Mucosa of descending colon (tissue), 3 donors: ENCODE measurements around the gene MCAM. TPM values are rescaled to one million over a fixed set of nuclear protein-coding genes. Genes with fewer than 3 reads are reported as not detected.
A peak's percentile ranks its signal among the peaks of the same experiment; 100 is the strongest.

ENCODE experiments used
- ATAC-seq: fragments of 200-7000 bp; cut with Tn5 transposase; one replicate; pipeline ENCODE4 v1.9.1; 2020; ENCODE audit warnings: mild to moderate bottlenecking, moderate library complexity
- DNase-seq, 3 donors: peaks; one replicate each; pipeline ENCODE4 v3.0.0-alpha.2; 2020
- H3K36me3 ChIP-seq: fragments of 200-600 bp; one replicate; pipeline ENCODE4 v1.8.0; 2021; ENCODE audit warnings: low read depth, mild to moderate bottlenecking
- H3K4me1 ChIP-seq: fragments of 200-600 bp; one replicate; pipeline ENCODE4 v1.8.0; 2021; ENCODE audit warnings: low read depth, mild to moderate bottlenecking
- H3K4me3 ChIP-seq: fragments of 200-600 bp; one replicate; pipeline ENCODE4 v1.8.0; 2021; ENCODE audit warnings: mild to moderate bottlenecking
- H3K9me3 ChIP-seq: fragments of 200-600 bp; one replicate; pipeline ENCODE4 v1.8.0; 2021; ENCODE audit warnings: mild to moderate bottlenecking
- intact Hi-C, 2 donors: fragments of 100-400 bp; cut with DNase I in 1 of 2; cut with micrococcal nuclease in 1 of 2; formaldehyde crosslinking; loops; one replicate each; pipeline versions ENCODE4 v1.11.0 to v1.11.1; 2022; cut with DNase I, micrococcal nuclease
- total RNA-seq, 3 donors: library from RNA; stranded (reverse); fragmentation: NEBNext Ultra II Directional in 2 of 3; extraction: Animal tissue kit (Norgen Biotek cat#: 25700) in 2 of 3; gene quantifications; one replicate each; pipeline versions ENCODE4 v1.2.1 to v1.2.4, GENCODE V29; 2021 to 2023
- TF ChIP-seq, protein P1 (sequence below): fragments of 200-600 bp; IDR thresholded peaks from one replicate; pipeline ENCODE4 v1.8.0; 2022; ENCODE audit warnings: antibody characterized with exemption, mild to moderate bottlenecking
- donor health status: DM: no; HTN: no; CAD: no; lungs with moderate emphysema.
- donor health status: DM: no; HTN: no; CAD: no.
- donor health status: DM: no; HTN: yes; CAD: no.

MCAM gene
- total RNA-seq, 3 donors from 2014 or later = 9.7 to 186 (median 32.5) TPM

DNA sequence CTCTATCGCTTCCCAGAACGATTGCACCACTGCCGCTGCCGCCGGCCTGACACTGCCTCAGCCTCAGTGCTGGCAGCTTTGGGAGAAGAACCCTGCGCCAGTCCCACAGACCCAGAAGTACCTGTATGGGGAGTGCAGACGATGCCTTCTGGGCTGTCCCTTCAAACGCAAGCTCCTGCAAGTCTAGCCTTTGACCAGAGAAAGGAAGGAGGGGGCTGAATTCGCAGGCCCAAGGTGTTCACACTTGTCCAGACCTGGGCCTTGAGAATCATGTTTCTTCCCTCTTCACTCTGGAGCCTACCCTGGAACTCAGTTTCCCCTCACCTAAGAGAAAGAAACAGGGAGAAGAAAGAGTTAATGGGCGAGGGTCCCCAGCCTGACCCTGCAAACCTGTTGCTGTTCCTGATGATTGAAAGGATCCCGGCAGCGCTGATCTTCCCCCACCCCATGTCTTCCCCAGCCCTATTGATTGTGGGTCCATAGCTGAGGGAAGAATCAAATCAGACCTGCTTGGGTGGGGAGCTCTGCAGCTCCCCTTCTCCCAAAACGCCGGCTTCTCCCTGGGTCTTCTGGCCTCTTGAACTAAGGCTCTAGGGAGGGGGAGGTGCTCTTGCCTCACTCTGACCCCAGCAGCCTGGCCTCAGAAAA, 786 bp upstream of the MCAM start:
- intact Hi-C loops = no loop called here
- TF ChIP-seq, protein P1, sequence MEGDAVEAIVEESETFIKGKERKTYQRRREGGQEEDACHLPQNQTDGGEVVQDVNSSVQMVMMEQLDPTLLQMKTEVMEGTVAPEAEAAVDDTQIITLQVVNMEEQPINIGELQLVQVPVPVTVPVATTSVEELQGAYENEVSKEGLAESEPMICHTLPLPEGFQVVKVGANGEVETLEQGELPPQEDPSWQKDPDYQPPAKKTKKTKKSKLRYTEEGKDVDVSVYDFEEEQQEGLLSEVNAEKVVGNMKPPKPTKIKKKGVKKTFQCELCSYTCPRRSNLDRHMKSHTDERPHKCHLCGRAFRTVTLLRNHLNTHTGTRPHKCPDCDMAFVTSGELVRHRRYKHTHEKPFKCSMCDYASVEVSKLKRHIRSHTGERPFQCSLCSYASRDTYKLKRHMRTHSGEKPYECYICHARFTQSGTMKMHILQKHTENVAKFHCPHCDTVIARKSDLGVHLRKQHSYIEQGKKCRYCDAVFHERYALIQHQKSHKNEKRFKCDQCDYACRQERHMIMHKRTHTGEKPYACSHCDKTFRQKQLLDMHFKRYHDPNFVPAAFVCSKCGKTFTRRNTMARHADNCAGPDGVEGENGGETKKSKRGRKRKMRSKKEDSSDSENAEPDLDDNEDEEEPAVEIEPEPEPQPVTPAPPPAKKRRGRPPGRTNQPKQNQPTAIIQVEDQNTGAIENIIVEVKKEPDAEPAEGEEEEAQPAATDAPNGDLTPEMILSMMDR = no peak
- Histone ChIP-seq H3K4me3 (no peak overlapping the region), H3K9me3 (no peaks in the 10 kb centered on the region), H3K36me3 (no peaks in the 10 kb centered on the region), H3K4me1 (peaks cover 39% of the 10 kb centered on the region)
- no peak for DNase-seq
- no peak for ATAC-seq

DNA sequence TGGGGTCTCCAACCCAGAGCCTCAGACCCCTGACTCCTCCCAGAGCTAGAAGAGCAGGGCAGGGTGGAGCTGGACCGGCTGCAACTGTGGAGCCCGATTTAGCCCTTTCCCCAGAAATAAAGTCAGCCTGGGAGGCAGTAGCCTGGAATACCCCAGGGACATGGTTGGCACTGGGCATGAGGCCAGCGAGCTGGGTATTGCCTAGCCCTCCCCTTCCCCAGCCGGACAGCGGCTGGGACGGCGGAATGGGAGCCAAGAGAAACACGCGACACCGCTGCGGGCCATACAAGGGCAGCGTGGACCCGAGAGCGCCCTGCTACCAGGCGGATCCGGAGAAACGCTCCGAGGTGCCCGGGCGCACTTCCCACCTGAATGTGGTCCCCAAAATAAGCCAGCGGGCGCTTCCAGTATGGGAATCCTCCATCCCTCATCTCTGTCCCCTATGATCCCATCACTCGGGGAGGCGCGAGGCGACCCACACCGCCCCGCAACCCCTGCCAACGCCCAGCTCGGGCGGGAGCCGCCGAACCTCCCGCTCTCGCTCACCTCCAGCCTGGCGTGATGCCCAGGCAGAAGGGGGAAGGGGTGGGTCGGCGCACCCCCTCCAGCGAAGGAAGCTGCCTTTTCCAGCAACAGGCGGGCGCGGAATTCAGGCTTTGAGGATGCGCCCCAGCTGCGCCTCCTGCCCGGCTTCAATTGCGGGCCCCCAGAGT, 758 bp downstream of the MCAM start:
- Histone ChIP-seq H3K4me1 (peaks cover 33% of the 10 kb centered on the region), H3K36me3 (no peaks in the 10 kb centered on the region), H3K9me3 (no peaks in the 10 kb centered on the region), H3K4me3 (peak overlapping the region; percentile 17)
- TF ChIP-seq, protein P1 = no peak
- intact Hi-C loops = no loop called here
- DNase-seq (peak in 1 of 3 donors; percentile 46), ATAC-seq (peak; percentile 1)

DNA sequence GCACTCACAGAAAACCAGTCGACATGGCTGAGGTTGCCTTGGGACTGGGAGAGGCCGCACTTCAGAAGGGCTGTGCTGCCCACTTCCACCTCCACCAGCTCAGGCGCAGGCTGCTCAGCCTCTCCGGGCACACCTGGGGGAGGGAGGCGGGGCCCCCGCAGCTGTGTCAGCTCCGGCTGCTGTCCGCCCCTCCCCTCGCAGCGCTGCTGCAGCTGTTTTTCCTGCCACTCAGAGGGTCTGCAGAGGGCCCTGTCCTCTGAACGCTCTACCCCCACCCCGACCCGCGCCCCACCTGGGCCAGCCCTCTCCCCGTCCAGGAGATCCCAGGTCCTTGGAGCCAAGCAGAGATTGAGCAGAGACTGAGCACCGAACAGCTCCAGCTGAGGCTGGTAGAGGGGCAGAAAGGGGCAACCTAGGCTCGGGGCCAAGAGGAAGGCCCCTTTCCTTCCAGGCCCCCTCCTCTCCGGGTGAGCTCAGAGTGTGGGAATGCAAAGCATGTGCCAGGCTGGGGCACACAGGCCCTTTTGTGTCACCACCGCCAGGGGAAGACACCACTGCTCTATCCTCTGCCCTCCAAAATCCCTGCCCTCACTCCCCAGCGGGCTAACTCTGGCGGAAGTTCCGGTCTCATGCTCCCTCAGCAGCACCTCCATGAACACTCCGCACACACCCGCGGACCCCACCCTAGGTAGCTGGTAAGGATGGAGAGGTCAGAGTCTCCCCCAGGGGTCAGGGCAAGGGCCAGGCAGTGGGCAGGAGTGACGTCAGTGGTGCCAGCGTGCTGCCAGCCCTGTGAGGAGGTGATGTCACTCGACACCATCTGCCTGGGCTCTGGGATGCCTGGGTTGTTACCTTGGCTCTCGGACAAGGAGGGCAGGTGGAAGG, 1.6 kb downstream of the MCAM start:
- DNase-seq (peak in 1 of 3 donors; percentile 60), ATAC-seq (peak; percentile 50)
- no peak overlapping the region for H3K4me3 ChIP-seq
- no peaks in the 10 kb centered on the region for H3K9me3 ChIP-seq
- intact Hi-C loops = no loop called here
- TF ChIP-seq, protein P1 = no peak
- no peaks in the 10 kb centered on the region for H3K36me3 ChIP-seq
- H3K4me1 ChIP-seq = peaks cover 29% of the 10 kb centered on the region

DNA sequence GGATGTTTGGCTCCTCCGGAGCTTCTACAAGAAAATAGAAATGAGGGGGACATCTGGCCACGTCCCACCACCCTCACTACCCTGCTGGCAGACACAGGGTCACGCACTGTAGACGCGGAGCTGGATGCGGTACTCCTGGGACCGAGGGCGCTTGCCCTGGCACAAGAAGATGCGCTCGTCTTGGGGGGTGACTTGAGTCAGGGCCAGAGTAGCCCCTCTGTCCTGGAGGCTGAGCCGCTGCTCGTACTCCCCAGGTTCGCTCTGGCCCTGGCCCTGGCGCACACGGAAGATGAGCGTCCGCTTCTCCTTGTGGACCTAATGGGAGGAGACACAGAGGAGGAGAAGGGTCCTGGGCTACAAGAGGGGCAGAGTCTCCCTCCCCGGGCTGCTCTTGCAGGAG, 2.2 kb downstream of the MCAM start:
- no peaks in the 10 kb centered on the region for H3K36me3 ChIP-seq
- H3K4me1 ChIP-seq = peaks cover 29% of the 10 kb centered on the region
- H3K4me3 ChIP-seq = no peak overlapping the region
- no peak for ATAC-seq
- TF ChIP-seq, protein P1 = no peak
- DNase-seq = no peak
- H3K9me3 ChIP-seq = no peaks in the 10 kb centered on the region
- intact Hi-C loops = no loop called here

DNA sequence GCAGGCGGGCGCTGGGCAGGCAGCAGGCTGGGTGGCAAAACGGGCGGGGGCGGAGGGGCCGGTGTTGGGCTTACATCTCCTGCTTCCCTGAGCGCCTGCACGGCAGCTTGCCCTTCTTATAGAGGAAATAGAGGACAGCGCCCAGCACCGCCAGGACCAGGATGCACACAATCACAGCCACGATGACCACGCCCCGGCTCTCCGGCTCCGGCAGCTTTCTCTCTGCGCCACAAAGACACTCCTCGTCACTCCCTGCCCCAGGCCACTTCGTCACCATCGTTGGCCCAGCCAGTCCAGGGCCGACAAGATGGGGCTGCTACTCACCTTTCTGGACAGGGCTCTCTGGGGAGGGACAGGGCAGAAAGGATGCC, 6.3 kb downstream of the MCAM start:
- TF ChIP-seq, protein P1 = no peak
- intact Hi-C loops = no loop called here
- no peaks in the 10 kb centered on the region for H3K9me3 ChIP-seq
- peaks cover 7% of the 10 kb centered on the region for H3K4me1 ChIP-seq
- no peaks in the 10 kb centered on the region for H3K36me3 ChIP-seq
- peak; percentile 58 for ATAC-seq
- no peak overlapping the region for H3K4me3 ChIP-seq
- DNase-seq = peak in 1 of 3 donors; percentile 31
